Measurements from ENCODE around the gene TCN1.
"Not testable (repeated sequence)": the region's sequence is repeated elsewhere in the genome, so short reads cannot be mapped to it uniquely, and the experiment has no call there.

Gene TCN1

GRCh38 chr11:59866397-59866796, at the start of gene TCN1:
Gene TCN1, minus strand, starts transcription at chr11:59866487. Its CDS starts 17 bp downstream, at chr11:59866470.
- no peak for DNase-seq

GRCh38 chr11:59903569-59903968, 37.3 kb upstream of the TCN1 start:
- DNase-seq: not testable (repeated sequence)

- no peak for DNase-seq
Observed at GRCh38 chr11:59901306-59901705, 35.0 kb upstream of the TCN1 start.

GRCh38 chr11:59900366-59901126, 34.3 kb upstream of the TCN1 start:
- DNase-seq: no peak

GRCh38 chr11:59899532-59899931, 33.2 kb upstream of the TCN1 start:
- DNase-seq: no peak

- no peak for DNase-seq
Observed at GRCh38 chr11:59898650-59899049, 32.4 kb upstream of the TCN1 start.

- DNase-seq: no peak
Observed at GRCh38 chr11:59898046-59898445, 31.8 kb upstream of the TCN1 start.

- no peak for DNase-seq
Observed at GRCh38 chr11:59894616-59895015, 28.3 kb upstream of the TCN1 start.

- DNase-seq: no peak
Observed at GRCh38 chr11:59891781-59892181, 25.5 kb upstream of the TCN1 start.

- not testable (repeated sequence) for DNase-seq
Observed at GRCh38 chr11:59887156-59887555, 20.9 kb upstream of the TCN1 start.

GRCh38 chr11:59883597-59883996, 17.3 kb upstream of the TCN1 start:
- DNase-seq: no peak

GRCh38 chr11:59879567-59879966, 13.3 kb upstream of the TCN1 start:
- DNase-seq: no peak

- DNase-seq: no peak
Observed at GRCh38 chr11:59878575-59878974, 12.3 kb upstream of the TCN1 start, which contains the start of gene OOSP3. Gene OOSP3, plus strand, starts transcription at chr11:59878782. Its CDS starts 27 bp downstream, at chr11:59878809.

GRCh38 chr11:59877784-59878183, 11.5 kb upstream of the TCN1 start:
- no peak for DNase-seq

GRCh38 chr11:59877325-59877724, 11.0 kb upstream of the TCN1 start:
- DNase-seq: no peak

GRCh38 chr11:59875856-59876519, 9.7 kb upstream of the TCN1 start:
- DNase-seq: no peak

- DNase-seq: no peak
Observed at GRCh38 chr11:59872076-59872475, 5.8 kb upstream of the TCN1 start.

- DNase-seq: no peak
Observed at GRCh38 chr11:59867946-59868345, 1.7 kb upstream of the TCN1 start.

GRCh38 chr11:59866836-59867235, 549 bp upstream of the TCN1 start:
- no peak for DNase-seq

- DNase-seq: no peak
Observed at GRCh38 chr11:59865031-59865430, 1.3 kb downstream of the TCN1 start.

- no peak for DNase-seq
Observed at GRCh38 chr11:59862252-59862651, 4.0 kb downstream of the TCN1 start.

- DNase-seq: no peak
Observed at GRCh38 chr11:59859673-59860072, 6.6 kb downstream of the TCN1 start.

- peak; percentile 4 to 14 for DNase-seq
Observed at GRCh38 chr11:59857439-59858434, 8.6 kb downstream of the TCN1 start.
